KG1 (cell line): ENCODE measurements around the gene TTC12.

Experiments
- DNase-seq: peaks from one replicate; lab custom pipeline; 2025; lab: John Stamatoyannopoulos, UW

The TTC12 gene

GRCh38 chr11:113331441-113331840, 17.1 kb downstream of the TTC12 start:
- DNase-seq: no peak

- no peak for DNase-seq
These were observed 17.6 kb downstream of the TTC12 start for GRCh38 chr11:113332023-113332422.

DNA sequence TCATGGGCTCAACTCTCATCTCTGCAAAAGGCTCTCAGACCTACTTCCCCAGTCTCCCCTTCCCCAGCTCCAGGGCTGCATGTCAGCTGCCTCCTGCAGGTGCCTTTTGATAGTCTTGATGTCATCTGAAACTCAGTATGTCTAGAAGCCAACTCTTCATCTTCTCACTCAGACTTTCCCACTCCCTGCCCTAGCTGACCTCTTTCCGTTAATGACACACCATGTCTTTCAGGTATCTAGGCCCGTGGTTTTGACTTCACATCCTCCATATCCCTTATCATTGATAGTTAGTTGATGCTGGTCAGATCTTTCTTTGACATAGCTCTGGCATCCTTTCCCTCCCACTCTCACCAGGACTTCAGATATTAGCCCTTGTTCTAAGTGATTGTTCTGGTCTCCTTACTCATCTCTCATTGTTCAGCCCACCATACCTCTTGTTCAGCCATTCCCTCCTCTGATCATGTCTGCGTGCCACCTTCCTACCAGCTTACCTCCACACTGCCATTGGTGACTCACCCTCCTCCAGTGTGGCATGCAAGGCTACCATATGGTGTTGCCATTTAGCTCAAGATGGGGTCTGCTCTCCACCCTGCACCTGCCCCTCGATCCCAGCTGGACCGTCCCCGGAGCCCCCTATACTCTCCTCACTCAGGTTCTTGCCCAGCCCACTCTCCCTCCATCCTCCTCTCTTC, 18.4 kb downstream of the TTC12 start:
- DNase-seq: no peak

DNA sequence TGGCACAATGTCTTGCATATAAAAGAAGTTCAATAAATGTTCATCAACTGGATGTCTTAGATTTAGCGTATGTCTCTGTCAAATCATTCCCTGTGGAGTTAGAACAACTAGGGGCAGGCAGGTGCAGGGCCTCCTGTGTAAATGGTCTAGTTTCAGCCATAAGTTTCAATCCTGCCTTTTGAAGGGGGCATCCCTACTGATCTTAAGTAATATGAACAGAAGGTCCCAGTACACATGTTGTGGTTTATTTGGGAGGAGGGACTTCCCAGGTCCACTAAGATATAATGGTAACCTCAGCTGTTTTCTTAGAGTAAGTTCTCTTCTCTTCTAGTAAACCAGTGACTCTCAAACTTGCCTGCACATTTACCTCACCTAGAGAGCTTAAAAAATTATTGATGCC, 19.8 kb downstream of the TTC12 start:
- no peak for DNase-seq

DNA sequence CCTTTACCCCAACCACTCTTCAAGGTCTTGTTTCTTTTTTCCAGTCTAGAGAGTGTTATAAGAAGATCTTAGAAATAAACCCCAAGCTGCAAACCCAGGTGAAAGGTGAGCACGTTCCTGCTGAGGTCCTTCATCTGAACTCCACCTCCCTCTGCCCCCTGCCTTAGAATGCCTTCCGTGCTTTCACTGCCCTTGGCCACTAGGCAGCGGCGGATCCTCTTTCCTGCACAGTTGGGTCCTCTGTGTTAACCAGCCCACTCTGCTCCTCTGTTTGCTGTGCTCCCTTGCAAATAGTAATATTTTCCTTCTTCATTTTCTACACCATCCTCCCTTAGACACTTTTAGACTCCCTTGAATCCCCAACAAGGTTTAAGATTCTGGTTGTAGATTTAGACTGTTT, 24.3 kb downstream of the TTC12 start:
- DNase-seq: no peak

- no peak for DNase-seq
These were observed 25.7 kb downstream of the TTC12 start for GRCh38 chr11:113339929-113340589.

DNA sequence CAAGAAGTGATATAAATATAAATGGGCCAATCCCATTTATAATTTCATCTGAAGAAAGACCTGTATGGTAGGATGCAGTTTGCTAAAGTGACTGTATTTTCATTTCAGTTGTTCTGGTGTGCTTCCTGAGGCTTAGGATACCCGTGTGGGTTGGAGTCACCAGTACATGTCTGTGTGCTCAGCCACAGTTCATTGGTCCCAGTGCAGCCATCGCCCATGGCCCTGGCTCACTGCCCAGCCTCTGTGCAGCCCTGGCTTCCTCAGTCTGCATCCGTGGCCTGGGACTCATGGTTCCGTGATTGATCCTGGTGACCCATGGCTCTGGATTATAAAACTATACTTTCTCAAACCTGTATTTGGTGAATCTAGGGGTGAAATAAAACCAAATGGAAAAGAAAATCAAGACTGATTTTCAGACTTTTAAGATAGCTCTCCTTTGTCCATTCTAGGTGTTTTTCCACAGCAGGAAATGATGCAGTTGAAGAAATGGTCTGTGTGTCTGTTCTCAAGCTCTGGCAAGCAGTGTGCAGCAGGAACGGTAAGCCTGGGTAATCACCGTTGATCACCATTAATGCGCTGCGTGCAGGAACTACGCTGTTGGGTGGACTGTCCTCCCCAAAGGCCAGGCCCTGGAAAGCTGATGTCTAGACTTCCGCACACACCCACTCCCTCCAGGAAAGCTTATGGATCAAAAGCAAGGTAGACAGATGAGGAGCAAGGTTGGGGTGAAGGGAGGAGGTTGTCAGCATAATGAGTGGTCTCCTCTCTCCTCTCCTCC, 27.2 kb downstream of the TTC12 start:
- no peak for DNase-seq

GRCh38 chr11:113345978-113346377, 31.6 kb downstream of the TTC12 start:
- DNase-seq: no peak

DNA sequence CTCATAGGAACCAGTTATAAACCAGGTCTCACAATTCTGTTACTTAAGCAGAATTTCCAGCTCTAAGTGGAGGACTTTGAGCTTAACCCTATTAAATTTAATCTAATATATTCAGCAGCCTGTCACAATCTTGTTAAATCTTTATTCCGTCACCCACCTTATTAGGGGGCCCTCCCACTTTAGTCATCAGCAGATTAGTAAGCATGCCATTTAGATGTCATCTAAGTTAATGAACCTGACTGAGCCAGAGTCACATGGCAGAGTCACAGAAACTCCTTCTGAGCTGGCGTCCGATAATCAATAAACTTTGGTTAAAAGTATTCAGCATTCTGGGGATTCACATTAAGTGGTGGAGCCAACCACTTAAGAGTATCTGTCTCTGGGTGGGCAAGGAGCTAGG, 35.1 kb downstream of the TTC12 start:
- no peak for DNase-seq

- DNase-seq: no peak
These were observed 36.1 kb downstream of the TTC12 start for GRCh38 chr11:113350336-113351067.

DNA sequence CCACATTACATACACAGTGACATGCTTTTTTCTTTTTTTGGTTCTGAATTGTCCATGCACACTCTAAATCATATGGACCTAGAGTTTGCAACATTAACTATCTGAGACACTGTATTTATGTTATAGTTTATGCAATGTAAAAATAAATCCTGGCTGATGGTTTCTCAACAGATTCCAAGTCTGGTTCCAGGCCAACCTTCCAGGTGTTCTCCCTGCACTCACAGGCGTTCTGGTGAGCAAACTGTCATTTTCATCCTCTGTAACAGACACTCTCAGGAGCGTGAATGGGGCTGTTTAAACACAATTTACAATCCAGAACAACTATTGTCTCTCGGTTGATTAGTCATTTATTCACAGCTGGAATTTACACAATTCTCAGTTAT, 36.7 kb downstream of the TTC12 start:
- DNase-seq: no peak

DNA sequence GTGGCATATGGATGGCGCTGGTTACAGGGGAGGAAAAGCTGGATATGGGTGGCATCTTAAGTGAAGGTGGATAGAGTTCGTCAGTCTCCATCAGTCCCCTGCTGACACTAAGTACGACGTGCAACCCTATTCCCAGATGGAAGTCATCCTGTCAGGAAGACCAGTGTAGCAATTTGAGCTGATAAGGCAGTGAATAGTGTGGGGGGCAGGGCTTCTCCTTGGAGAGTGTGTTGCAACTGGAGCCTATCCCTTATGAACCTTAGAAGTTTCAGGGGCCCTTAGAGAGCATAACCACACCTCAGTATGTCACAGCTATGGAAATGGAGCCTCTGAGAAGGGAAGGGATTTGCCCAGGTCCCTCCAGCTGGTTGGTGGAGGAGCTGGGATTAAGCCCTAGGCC, 37.1 kb downstream of the TTC12 start:
- no peak for DNase-seq

- DNase-seq: no peak
These were observed 41.8 kb downstream of the TTC12 start for GRCh38 chr11:113356203-113356602.

DNA sequence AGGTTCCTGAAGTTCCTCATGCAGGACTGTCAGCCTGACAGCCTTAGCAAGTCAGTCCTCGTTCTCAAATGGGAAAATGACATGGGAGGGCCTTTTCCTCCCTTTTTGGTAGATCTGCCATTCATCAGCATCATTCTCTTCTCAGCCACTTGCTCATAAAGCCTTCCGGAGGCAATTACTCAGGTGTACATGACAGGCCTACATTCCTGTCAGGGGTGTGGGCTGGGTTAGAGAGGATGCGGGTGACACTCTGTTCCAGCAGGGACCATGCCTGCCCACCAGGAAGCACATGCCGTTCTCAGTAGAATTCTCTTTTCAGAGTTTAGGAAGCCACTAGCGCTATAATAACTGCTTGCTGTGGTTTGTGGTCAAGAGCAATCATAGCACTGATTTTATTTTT, 49.0 kb downstream of the TTC12 start:
- no peak for DNase-seq

DNA sequence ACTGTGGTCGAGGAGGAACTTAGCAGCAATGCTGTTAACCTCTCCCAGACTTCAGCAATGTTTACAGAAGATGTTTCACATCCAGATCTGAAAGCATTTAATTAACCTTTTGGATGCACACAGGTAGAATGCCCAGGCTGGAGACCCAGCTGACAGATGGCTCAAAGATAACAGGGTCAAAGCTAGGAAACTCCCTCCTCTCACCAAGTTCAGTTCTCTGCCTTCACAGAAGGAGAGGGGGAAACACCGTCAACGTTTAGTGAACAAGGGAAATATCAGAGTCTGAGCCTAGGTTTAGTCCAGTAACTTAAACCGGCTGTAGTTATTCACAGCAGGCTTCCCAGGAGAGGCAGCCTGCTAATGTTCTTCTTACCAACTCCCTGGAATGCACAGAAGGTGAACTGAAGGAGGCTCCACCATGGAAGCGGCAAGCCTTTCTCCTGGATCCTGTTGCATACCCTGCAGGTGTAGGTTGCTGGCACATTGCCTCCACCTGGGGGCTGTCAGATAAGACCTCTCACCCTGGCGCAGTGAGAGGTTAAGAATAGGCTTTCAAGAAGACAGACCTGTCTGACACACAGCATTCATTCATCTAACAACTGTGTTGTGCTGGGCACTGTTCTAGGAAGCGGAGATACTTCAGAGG, 49.7 kb downstream of the TTC12 start:
- DNase-seq: no peak

GRCh38 chr11:113365895-113366294, 51.5 kb downstream of the TTC12 start:
- DNase-seq: no peak

- no peak for DNase-seq
These were observed 55.0 kb downstream of the TTC12 start for GRCh38 chr11:113369411-113369810.

- no peak for DNase-seq
These were observed 56.3 kb downstream of the TTC12 start for GRCh38 chr11:113370634-113371033.

GRCh38 chr11:113372309-113372708, 57.9 kb downstream of the TTC12 start:
- no peak for DNase-seq

DNA sequence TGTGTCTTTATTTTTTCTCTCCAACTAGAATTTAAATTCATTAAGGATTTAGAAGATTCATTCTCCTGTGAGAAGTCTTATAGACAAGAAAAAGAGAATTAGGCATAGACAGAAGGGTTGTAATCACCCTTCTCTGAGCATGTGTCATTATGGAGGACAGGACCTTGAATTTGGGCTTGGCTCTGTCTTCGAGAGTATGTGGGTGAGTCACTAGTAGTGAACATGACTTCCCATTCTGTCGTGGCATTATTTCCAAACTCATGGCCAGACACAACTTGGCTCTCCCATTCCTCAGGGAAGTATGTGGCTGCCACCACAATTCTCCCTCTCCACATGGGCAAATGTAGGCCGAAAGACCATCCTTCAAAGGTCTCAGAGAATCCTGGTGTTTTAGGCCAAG, 58.9 kb downstream of the TTC12 start:
- DNase-seq: no peak

DNA sequence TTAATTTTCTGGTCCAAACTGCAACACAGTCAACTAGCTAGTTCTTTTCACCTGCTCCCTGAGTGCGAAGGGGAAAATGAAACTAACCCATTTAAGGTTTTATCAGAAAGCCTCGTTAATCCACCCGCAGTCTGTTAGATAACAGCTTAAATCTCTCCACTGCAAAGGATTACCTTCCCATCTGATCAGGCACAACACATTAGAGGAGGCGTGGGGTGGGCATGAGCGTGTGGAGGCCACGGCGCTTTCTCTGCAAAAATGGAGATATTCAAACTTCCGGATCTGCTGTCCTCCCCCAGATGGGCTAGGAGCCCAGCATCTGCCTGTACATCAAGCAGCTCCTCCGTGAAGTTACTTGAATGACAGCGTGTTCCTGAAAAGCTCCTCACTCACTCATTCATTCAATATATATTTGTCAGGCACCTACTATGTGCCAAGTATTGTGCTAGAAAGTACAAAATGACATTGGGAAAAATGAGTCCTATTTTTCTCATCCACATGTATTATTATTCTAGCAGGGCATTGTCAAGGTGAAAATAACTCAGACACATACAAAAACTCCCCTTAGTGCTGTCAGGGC, 59.7 kb downstream of the TTC12 start:
- DNase-seq: no peak

DNA sequence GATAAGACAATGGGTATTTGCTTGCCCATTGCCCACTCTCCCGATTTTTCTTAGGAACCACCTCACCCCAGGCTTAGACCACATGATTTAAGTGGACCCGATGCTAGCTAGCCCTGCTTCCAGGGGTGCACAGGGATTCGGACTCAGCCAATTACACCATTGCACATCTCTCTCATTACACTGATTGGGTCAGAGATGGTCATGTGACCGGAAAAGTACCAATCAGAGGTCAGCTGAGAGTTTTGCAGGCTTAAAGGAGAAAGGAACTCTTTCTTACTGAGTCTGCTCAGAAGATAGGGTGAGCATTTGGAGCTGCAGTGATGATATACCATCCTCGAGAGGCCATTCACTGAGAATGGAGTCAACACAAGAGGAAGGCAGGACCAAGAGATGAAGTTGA, 61.0 kb downstream of the TTC12 start:
- DNase-seq: no peak
